H9 (cell line): Measurements from ENCODE around the gene EGFR. TPM values are rescaled to one million over a fixed set of nuclear protein-coding genes. Genes with fewer than 3 reads are reported as not detected.

ENCODE experiments used
- DNase-seq: peaks from one replicate; pipeline ENCODE4 v3.0.0-alpha.2; 2017
- H2AFZ ChIP-seq: one replicate; pipeline ENCODE4 v1.6.1; 2013; ENCODE audit warnings: mild to moderate bottlenecking, low read length, control low read depth, moderate library complexity
- H2AK5ac ChIP-seq: 2 replicates; pipeline ENCODE4 v1.6.1; 2013; ENCODE audit warnings: low read length, control low read depth, mixed read lengths; ENCODE audit not compliant: insufficient read length
- H2BK120ac ChIP-seq: one replicate; pipeline ENCODE4 v1.6.1; 2013; ENCODE audit warnings: low read depth, mild to moderate bottlenecking, low read length, control low read depth, inconsistent platforms; ENCODE audit not compliant: poor library complexity, severe bottlenecking
- H2BK12ac ChIP-seq: 2 replicates; pipeline ENCODE4 v1.6.1; 2013; ENCODE audit warnings: low read length, control low read depth, mixed read lengths, low read depth; ENCODE audit not compliant: insufficient read length
- H2BK15ac ChIP-seq: 2 replicates; pipeline ENCODE4 v1.6.1; 2013; ENCODE audit warnings: low read depth, low read length, control low read depth
- H2BK20ac ChIP-seq: one replicate; pipeline ENCODE4 v1.6.1; 2013; ENCODE audit warnings: low read depth, mild to moderate bottlenecking, low read length, control low read depth, inconsistent platforms; ENCODE audit not compliant: poor library complexity, severe bottlenecking
- H2BK5ac ChIP-seq: 2 replicates; pipeline ENCODE4 v1.6.1; 2013; ENCODE audit warnings: low read length, control low read depth, mixed read lengths; ENCODE audit not compliant: insufficient read length
- H3K14ac ChIP-seq: 2 replicates; pipeline ENCODE4 v1.6.1; 2013; ENCODE audit warnings: low read length, control low read depth; ENCODE audit not compliant: insufficient read depth
- H3K18ac ChIP-seq: 2 replicates; pipeline ENCODE4 v1.6.1; 2013; ENCODE audit warnings: low read depth, mild to moderate bottlenecking, mixed read lengths, low read length, control low read depth; ENCODE audit not compliant: insufficient read length
- H3K23ac ChIP-seq: 2 replicates; pipeline ENCODE4 v1.6.1; 2013; ENCODE audit warnings: low read length, control low read depth, mixed read lengths, low read depth; ENCODE audit not compliant: insufficient read length
- H3K23me2 ChIP-seq: 2 replicates; pipeline ENCODE4 v1.6.1; 2013; ENCODE audit warnings: low read depth, mild to moderate bottlenecking, mixed read lengths, low read length, control low read depth; ENCODE audit not compliant: insufficient read length, poor library complexity, severe bottlenecking
- H3K27ac ChIP-seq: 2 replicates; pipeline ENCODE4 v1.5.1; 2013; ENCODE audit warnings: low read length, control low read depth, mixed read lengths, low read depth; ENCODE audit not compliant: insufficient read length
- H3K27me3 ChIP-seq: 2 replicates; pipeline ENCODE4 v1.6.1; 2013; ENCODE audit warnings: low read length, control low read depth, inconsistent platforms; ENCODE audit not compliant: insufficient read depth
- H3K4ac ChIP-seq: 2 replicates; pipeline ENCODE4 v1.6.1; 2013; ENCODE audit warnings: low read depth, mild to moderate bottlenecking, control low read depth, inconsistent platforms, low read length, moderate library complexity
- H3K4me1 ChIP-seq: 2 replicates; pipeline ENCODE4 v1.6.1; 2013; ENCODE audit warnings: low read length, control low read depth, inconsistent platforms; ENCODE audit not compliant: insufficient read depth
- H3K4me2 ChIP-seq: 2 replicates; pipeline ENCODE4 v1.6.1; 2013; ENCODE audit warnings: low read length, control low read depth, mixed read lengths; ENCODE audit not compliant: insufficient read length, insufficient read depth
- H3K56ac ChIP-seq: 2 replicates; pipeline ENCODE4 v1.6.1; 2013; ENCODE audit warnings: low read depth, mild to moderate bottlenecking, mixed read lengths, low read length, control low read depth; ENCODE audit not compliant: insufficient read length
- H3K79me1 ChIP-seq: 2 replicates; pipeline ENCODE4 v1.6.1; 2013; ENCODE audit warnings: low read depth, mild to moderate bottlenecking, moderate library complexity, low read length, control low read depth, inconsistent platforms; ENCODE audit not compliant: insufficient read depth, poor library complexity, severe bottlenecking
- H3K79me2 ChIP-seq: 2 replicates; pipeline ENCODE4 v1.6.1; 2013; ENCODE audit warnings: low read length, control low read depth, inconsistent platforms; ENCODE audit not compliant: insufficient read depth
- H3K9ac ChIP-seq: 2 replicates; pipeline ENCODE4 v1.6.1; 2013; ENCODE audit warnings: low read length, control low read depth, mixed read lengths; ENCODE audit not compliant: insufficient read length; ENCODE audit errors: extremely low read depth
- H3K9me3 ChIP-seq: one replicate; pipeline ENCODE4 v1.6.1; 2013; ENCODE audit warnings: low read depth, low read length, inconsistent platforms; ENCODE audit not compliant: control insufficient read depth
- H3T11ph ChIP-seq: one replicate; pipeline ENCODE4 v1.6.1; 2013; ENCODE audit warnings: mild to moderate bottlenecking, low read length, control low read depth, inconsistent platforms
- H4K20me1 ChIP-seq: one replicate; pipeline ENCODE4 v1.6.1; 2013; ENCODE audit not compliant: control insufficient read depth, insufficient read length, insufficient read depth
- H4K5ac ChIP-seq: 2 replicates; pipeline ENCODE4 v1.6.1; 2013; ENCODE audit warnings: low read depth, mild to moderate bottlenecking, mixed read lengths, low read length, control low read depth; ENCODE audit not compliant: insufficient read length
- H4K8ac ChIP-seq: replicated peaks from 2 replicates; pipeline ENCODE4 v1.6.1; 2013; ENCODE audit warnings: low read length, control low read depth, mixed read lengths, low read depth; ENCODE audit not compliant: insufficient read length
- H4K91ac ChIP-seq: 2 replicates; pipeline ENCODE4 v1.6.1; 2013; ENCODE audit warnings: low read depth, mild to moderate bottlenecking, moderate library complexity, mixed read lengths, low read length, control low read depth; ENCODE audit not compliant: insufficient read length
- H3K27ac Mint-ChIP-seq, 3 experiments: 2 replicates in 2 of 3; 3 replicates in 1 of 3; pipeline ENCODE4 v1.8.0; 2020 to 2021; ENCODE audit warnings: mixed read lengths in 3 of 3, mild to moderate bottlenecking in 1 of 3, moderate library complexity in 1 of 3
- H3K27me3 Mint-ChIP-seq: 2 replicates; pipeline ENCODE4 v1.8.0; 2021; ENCODE audit warnings: low read depth, mild to moderate bottlenecking, moderate library complexity, mixed read lengths
- H3K36me3 Mint-ChIP-seq, 3 experiments: 2 replicates in 2 of 3; 3 replicates in 1 of 3; pipeline ENCODE4 v1.8.0; 2020 to 2021; ENCODE audit warnings: low read depth in 3 of 3, mixed read lengths in 3 of 3; ENCODE audit not compliant: insufficient read depth in 1 of 3
- H3K4me1 Mint-ChIP-seq, 2 experiments: 2 replicates each; pipeline ENCODE4 v1.8.0; 2020; ENCODE audit warnings: mixed read lengths in 2 of 2
- H3K4me3 Mint-ChIP-seq, 2 experiments: 2 replicates in 1 of 2; 3 replicates in 1 of 2; pipeline ENCODE4 v1.8.0; 2020 to 2021; ENCODE audit warnings: mild to moderate bottlenecking in 2 of 2, mixed read lengths in 2 of 2, moderate library complexity in 1 of 2
- H3K9me3 Mint-ChIP-seq, 2 experiments: 2 replicates in 1 of 2; 3 replicates in 1 of 2; pipeline ENCODE4 v1.8.0; 2020; ENCODE audit warnings: mild to moderate bottlenecking in 2 of 2, mixed read lengths in 2 of 2, moderate library complexity in 1 of 2
- WGBS: extraction: QIAGEN DNeasy Blood & Tissue Kit; methylation state at CpG from one replicate; pipeline ENCODE4 v1.1.7; 2013; ENCODE audit warnings: missing lambda C conversion rate, low lambda C conversion rate, mixed read lengths; ENCODE audit not compliant: insufficient read length; ENCODE audit errors: extremely low coverage; 5-methylcytosine and 5-hydroxymethylcytosine counted together
- total RNA-seq: library from RNA; stranded (reverse); gene quantifications from 2 replicates; pipeline ENCODE4 v1.2.1, GENCODE V29; 2021
- TF ChIP-seq, protein P1 (sequence below): fragments of 200-600 bp; sonication (generic); conservative IDR thresholded peaks from 3 replicates; pipeline ENCODE4 v1.8.0; 2021; ENCODE audit warnings: antibody characterized with exemption, mild to moderate bottlenecking

Gene EGFR
- total RNA-seq, 1 experiment from 2014 or later = 3.3 TPM

DNA sequence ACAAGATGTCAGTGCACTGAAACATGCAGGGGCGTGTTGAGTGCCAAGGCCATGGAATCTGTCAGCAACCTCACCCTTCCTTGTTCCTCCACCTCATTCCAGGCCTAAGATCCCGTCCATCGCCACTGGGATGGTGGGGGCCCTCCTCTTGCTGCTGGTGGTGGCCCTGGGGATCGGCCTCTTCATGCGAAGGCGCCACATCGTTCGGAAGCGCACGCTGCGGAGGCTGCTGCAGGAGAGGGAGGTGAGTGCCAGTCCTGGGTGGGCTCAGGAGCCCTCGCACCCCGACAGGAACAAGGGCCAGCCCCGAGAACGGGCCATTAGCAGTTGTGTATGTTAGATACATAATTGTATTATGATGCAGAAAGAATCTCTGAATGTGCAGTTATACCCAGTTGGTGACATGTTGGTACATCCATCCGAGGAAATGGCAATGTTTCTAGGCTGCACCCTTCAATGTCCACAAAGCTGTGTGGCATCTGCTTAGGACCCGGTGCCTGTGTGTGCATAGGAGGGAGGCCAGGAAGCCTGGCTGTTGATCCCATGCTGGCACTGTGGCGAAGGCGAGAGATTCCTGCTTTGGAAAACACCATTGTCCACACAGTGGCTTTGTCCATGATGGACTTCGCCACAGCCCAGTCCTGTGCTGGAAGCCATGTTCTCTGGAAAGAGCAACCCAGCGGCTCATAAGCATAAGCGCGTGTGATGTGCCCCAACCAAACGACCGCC, 154.2 kb downstream of the EGFR start:
- Histone ChIP-seq H4K91ac (no peak overlapping the region), H2AFZ (no peak overlapping the region), H2BK120ac (no peak overlapping the region), H3K4ac (no peak overlapping the region), H4K8ac (no peak overlapping the region), H3T11ph (no peak overlapping the region), H3K27me3 (no peaks in the 10 kb centered on the region), H3K56ac (no peak overlapping the region), H3K79me2 (no peaks in the 10 kb centered on the region), H2AK5ac (no peak overlapping the region), H3K9ac (no peak overlapping the region), H2BK12ac (no peak overlapping the region), H3K27ac (no peak overlapping the region), H2BK20ac (no peak overlapping the region), H2BK5ac (no peak overlapping the region), H3K79me1 (no peaks in the 10 kb centered on the region), H3K4me2 (no peak overlapping the region), H4K20me1 (no peaks in the 10 kb centered on the region), H4K5ac (no peak overlapping the region), H2BK15ac (no peak overlapping the region), H3K14ac (no peak overlapping the region; the same call in 1 of the 2 replicates), H3K4me1 (no peaks in the 10 kb centered on the region), H3K23me2 (no peaks in the 10 kb centered on the region), H3K23ac (no peak overlapping the region), H3K9me3 (no peaks in the 10 kb centered on the region), H3K18ac (no peak overlapping the region)
- Mint-ChIP-seq H3K27me3 (no peaks in the 10 kb centered on the region), H3K4me1 (0 out of 4 replicates have a peak, but pooled peaks cover 0 to 2% of the 10 kb centered on the region in 2 experiments), H3K9me3 (no peaks in the 10 kb centered on the region; a peak in 1 of 5 replicates), H3K4me3 (no peak overlapping the region), H3K36me3 (peaks cover 0 to 7% (median 0%) of the 10 kb centered on the region in 3 experiments; a peak in 1 of 7 replicates), H3K27ac (peak overlapping the region in 1 of 3 experiments; percentile 21; a peak in 1 of 7 replicates)
- no CpG with 5 or more reads among the region's 25 CpGs for WGBS
- DNase-seq = no peak
- TF ChIP-seq, protein P1, sequence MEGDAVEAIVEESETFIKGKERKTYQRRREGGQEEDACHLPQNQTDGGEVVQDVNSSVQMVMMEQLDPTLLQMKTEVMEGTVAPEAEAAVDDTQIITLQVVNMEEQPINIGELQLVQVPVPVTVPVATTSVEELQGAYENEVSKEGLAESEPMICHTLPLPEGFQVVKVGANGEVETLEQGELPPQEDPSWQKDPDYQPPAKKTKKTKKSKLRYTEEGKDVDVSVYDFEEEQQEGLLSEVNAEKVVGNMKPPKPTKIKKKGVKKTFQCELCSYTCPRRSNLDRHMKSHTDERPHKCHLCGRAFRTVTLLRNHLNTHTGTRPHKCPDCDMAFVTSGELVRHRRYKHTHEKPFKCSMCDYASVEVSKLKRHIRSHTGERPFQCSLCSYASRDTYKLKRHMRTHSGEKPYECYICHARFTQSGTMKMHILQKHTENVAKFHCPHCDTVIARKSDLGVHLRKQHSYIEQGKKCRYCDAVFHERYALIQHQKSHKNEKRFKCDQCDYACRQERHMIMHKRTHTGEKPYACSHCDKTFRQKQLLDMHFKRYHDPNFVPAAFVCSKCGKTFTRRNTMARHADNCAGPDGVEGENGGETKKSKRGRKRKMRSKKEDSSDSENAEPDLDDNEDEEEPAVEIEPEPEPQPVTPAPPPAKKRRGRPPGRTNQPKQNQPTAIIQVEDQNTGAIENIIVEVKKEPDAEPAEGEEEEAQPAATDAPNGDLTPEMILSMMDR = no peak
